Measurements from ENCODE around the gene CHMP1A.
"Not testable (repeated sequence)": the region's sequence is repeated elsewhere in the genome, so short reads cannot be mapped to it uniquely, and the experiment has no call there.

The CHMP1A gene

GRCh38 chr16:89637379-89637778 is 20.1 kb downstream of the CHMP1A start:
- TF ChIP-seq, protein P1, sequence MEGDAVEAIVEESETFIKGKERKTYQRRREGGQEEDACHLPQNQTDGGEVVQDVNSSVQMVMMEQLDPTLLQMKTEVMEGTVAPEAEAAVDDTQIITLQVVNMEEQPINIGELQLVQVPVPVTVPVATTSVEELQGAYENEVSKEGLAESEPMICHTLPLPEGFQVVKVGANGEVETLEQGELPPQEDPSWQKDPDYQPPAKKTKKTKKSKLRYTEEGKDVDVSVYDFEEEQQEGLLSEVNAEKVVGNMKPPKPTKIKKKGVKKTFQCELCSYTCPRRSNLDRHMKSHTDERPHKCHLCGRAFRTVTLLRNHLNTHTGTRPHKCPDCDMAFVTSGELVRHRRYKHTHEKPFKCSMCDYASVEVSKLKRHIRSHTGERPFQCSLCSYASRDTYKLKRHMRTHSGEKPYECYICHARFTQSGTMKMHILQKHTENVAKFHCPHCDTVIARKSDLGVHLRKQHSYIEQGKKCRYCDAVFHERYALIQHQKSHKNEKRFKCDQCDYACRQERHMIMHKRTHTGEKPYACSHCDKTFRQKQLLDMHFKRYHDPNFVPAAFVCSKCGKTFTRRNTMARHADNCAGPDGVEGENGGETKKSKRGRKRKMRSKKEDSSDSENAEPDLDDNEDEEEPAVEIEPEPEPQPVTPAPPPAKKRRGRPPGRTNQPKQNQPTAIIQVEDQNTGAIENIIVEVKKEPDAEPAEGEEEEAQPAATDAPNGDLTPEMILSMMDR (IDR thresholded peaks at IDR 0.05; ENCODE audit: borderline replicate concordance, control extremely low read depth, extremely low read depth, insufficient read depth, missing control alignments) = no peak
- DNase-seq (ENCODE audit: low spot score) = no peak
- in situ Hi-C loops (cut with MboI; ENCODE audit: low sequenced_read_pairs, unreplicated experiment) = no loop called here

DNA sequence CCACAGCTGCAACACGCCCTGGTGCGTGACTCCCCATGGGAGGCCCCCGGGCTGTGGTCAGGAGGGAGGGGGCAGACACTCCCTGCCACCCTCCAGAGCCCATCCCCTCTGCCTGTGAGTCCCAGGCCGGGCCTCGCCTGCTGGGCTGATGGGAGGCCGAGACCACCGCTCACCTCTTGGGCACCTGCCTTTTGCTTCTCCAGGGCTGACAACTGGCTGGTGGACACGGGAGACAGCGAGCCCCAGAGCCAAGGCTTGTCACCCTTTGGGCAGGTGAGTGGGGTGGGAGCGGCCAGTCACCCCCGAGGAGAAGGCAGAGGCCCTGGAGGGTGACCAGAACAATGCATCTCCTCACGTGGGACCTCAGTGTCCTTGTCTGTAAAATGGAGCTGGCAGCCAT is 20.8 kb downstream of the CHMP1A start:
- no peak for DNase-seq (ENCODE audit: low spot score)
- in situ Hi-C loops (cut with MboI; ENCODE audit: low sequenced_read_pairs, unreplicated experiment) = no loop called here
- TF ChIP-seq, protein P1 (IDR thresholded peaks at IDR 0.05; ENCODE audit: borderline replicate concordance, control extremely low read depth, extremely low read depth, insufficient read depth, missing control alignments) = no peak

GRCh38 chr16:89634463-89635385 is 22.8 kb downstream of the CHMP1A start:
- DNase-seq (ENCODE audit: low spot score); in situ Hi-C loops (cut with MboI; ENCODE audit: low sequenced_read_pairs, unreplicated experiment): not testable (repeated sequence)

GRCh38 chr16:89633064-89633631 is 24.4 kb downstream of the CHMP1A start:
- no peak for DNase-seq (ENCODE audit: low spot score)
- in situ Hi-C loops (cut with MboI; ENCODE audit: low sequenced_read_pairs, unreplicated experiment) = no loop called here
- TF ChIP-seq, protein P1 (IDR thresholded peaks at IDR 0.05; ENCODE audit: borderline replicate concordance, control extremely low read depth, extremely low read depth, insufficient read depth, missing control alignments) = no peak

DNA sequence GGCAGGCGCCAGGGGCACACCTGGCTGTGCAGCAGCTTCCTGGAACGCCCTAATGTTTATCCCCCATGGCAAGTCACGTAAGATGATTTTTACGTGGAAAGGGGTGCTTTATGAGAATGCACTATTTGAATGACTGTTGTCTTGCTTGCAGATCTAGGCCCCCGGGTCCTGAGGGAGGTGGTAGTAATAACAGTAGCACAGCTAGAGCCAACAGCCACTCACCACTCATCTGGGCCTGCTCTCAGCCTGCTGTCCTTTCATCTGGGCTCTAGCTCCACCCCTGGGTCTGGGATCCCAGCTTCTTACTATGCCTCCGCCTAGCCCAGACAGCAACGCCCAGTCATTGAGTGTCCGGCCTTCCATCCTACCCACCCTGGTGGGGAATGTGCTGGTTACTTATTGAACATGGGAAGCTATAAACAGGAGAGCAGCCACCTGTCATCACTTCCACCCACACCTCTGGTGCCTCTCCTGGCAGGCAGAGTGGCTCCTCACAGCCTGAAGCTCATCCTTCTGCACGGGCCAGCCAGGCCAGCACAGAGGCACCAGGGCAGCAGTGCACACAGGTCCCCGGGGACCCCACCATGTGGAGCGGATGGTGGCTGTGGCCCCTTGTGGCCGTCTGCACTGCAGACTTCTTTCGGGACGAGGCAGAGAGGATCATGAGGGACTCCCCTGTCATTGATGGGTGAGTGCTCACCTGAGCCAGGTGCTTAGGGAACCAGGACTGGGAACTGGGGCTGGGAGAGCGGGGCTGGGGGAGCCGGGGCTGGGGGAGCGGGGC is 27.5 kb downstream of the CHMP1A start:
- in situ Hi-C loops (cut with MboI; ENCODE audit: low sequenced_read_pairs, unreplicated experiment) = no loop called here
- no peak for DNase-seq (ENCODE audit: low spot score)
- TF ChIP-seq, protein P1 (IDR thresholded peaks at IDR 0.05; ENCODE audit: borderline replicate concordance, control extremely low read depth, extremely low read depth, insufficient read depth, missing control alignments) = no peak

DNA sequence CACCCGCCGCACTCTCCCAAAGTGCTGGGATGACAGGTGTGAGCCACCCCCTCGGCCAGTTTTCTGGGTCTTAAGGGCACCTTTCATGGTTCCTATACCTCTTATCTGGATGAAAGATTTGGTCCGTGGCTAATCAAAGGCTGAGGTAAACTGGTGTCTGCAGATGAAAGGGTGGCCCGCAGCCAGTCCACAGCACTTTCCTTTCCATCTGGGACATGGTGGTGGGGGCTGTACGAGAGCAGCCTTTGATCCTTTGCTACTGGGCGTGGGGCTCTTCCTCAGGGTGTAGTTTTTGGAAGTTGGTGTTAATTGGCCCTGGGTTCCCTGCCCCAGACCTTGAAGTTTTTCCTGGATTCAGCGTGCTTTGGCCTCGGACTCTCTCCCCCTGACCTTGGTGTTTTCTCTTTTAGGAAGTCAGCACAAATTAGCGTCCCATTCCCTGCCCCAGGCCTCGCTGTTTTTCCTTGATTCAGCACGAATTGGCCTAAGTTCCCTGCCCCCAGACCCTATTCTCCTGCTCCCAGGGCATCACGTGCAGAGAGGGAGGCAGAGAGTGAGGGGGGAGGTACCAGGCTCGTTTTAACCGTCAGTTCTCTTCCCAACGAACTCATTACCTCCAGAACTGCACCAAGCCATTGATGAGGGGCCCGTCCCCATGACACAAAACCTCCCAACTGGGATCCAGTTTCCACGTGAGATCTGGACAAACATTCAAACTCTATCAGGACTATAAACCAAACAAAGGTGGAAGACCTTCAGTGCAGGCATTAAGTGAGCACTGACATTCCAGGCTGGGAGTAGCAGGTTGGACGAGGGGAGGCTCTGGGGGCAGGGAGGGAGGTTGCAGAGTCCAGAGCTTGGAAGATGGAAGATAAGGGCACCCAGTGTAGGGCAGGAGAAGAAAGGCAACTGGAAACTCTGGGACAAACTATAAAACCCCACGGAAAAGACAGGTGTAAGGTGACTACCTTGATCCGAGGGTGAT is 32.4 kb downstream of the CHMP1A start:
- DNase-seq (ENCODE audit: low spot score) = no peak
- TF ChIP-seq, protein P1 (IDR thresholded peaks at IDR 0.05; ENCODE audit: borderline replicate concordance, control extremely low read depth, extremely low read depth, insufficient read depth, missing control alignments) = no peak
- in situ Hi-C loops (cut with MboI; ENCODE audit: low sequenced_read_pairs, unreplicated experiment) = no loop called here
